Measurements from ENCODE around the gene IGSF23.
"Not testable (repeated sequence)": the region's sequence is repeated elsewhere in the genome, so short reads cannot be mapped to it uniquely, and the experiment has no call there.

Gene IGSF23

GRCh38 chr19:44660081-44660480 lies 46.7 kb downstream of the IGSF23 start:
- H3K36me3 ChIP-seq (ENCODE audit: insufficient read depth, low read length) = peaks cover 55% of the 10 kb centered on the region
- no peaks in the 10 kb centered on the region for H3K9me3 ChIP-seq (ENCODE audit: low read length)
- no peak overlapping the region for H3K9ac ChIP-seq (ENCODE audit: low read length)
- no peaks in the 10 kb centered on the region for H3K4me1 ChIP-seq (ENCODE audit: insufficient read depth, low read length)
- H3K27ac ChIP-seq (ENCODE audit: low read depth, low read length) = no peak overlapping the region
- H3K27me3 ChIP-seq (ENCODE audit: control insufficient read depth in 1 of 2, insufficient read depth in 2 of 2, low read length in 2 of 2) = no peaks in the 10 kb centered on the region
- no peak overlapping the region for H3K4me3 ChIP-seq (ENCODE audit: low read depth in 1 of 2, low read length in 2 of 2)

GRCh38 chr19:44661205-44661604 lies 47.8 kb downstream of the IGSF23 start:
- H3K27ac ChIP-seq (ENCODE audit: low read depth, low read length) = no peak overlapping the region
- H3K4me1 ChIP-seq (ENCODE audit: insufficient read depth, low read length) = no peaks in the 10 kb centered on the region
- peaks cover 54% of the 10 kb centered on the region for H3K36me3 ChIP-seq (ENCODE audit: insufficient read depth, low read length)
- no peaks in the 10 kb centered on the region for H3K27me3 ChIP-seq (ENCODE audit: control insufficient read depth in 1 of 2, insufficient read depth in 2 of 2, low read length in 2 of 2)
- no peak overlapping the region for H3K9ac ChIP-seq (ENCODE audit: low read length)
- no peaks in the 10 kb centered on the region for H3K9me3 ChIP-seq (ENCODE audit: low read length)
- H3K4me3 ChIP-seq (ENCODE audit: low read depth in 1 of 2, low read length in 2 of 2) = no peak overlapping the region

GRCh38 chr19:44661904-44662303 lies 48.5 kb downstream of the IGSF23 start:
- Histone ChIP-seq H3K9ac (ENCODE audit: low read length) (no peak overlapping the region), H3K27me3 (ENCODE audit: control insufficient read depth in 1 of 2, insufficient read depth in 2 of 2, low read length in 2 of 2) (no peaks in the 10 kb centered on the region), H3K9me3 (ENCODE audit: low read length) (no peaks in the 10 kb centered on the region), H3K36me3 (ENCODE audit: insufficient read depth, low read length) (peaks cover 51% of the 10 kb centered on the region), H3K4me1 (ENCODE audit: insufficient read depth, low read length) (no peaks in the 10 kb centered on the region), H3K4me3 (ENCODE audit: low read depth in 1 of 2, low read length in 2 of 2) (no peak overlapping the region), H3K27ac (ENCODE audit: low read depth, low read length) (no peak overlapping the region)

GRCh38 chr19:44662691-44663385 lies 49.5 kb downstream of the IGSF23 start:
- Histone ChIP-seq H3K36me3 (ENCODE audit: insufficient read depth, low read length) (peaks cover 50% of the 10 kb centered on the region), H3K9ac (ENCODE audit: low read length) (no peak overlapping the region), H3K27ac (ENCODE audit: low read depth, low read length) (no peak overlapping the region), H3K27me3 (ENCODE audit: control insufficient read depth in 1 of 2, insufficient read depth in 2 of 2, low read length in 2 of 2) (no peaks in the 10 kb centered on the region), H3K4me3 (ENCODE audit: low read depth in 1 of 2, low read length in 2 of 2) (no peak overlapping the region), H3K4me1 (ENCODE audit: insufficient read depth, low read length) (no peaks in the 10 kb centered on the region), H3K9me3 (ENCODE audit: low read length) (no peaks in the 10 kb centered on the region)

- Histone ChIP-seq H3K27me3 (ENCODE audit: control insufficient read depth in 1 of 2, insufficient read depth in 2 of 2, low read length in 2 of 2) (no peaks in the 10 kb centered on the region), H3K27ac (ENCODE audit: low read depth, low read length) (no peak overlapping the region), H3K36me3 (ENCODE audit: insufficient read depth, low read length) (peaks cover 39% of the 10 kb centered on the region), H3K9me3 (ENCODE audit: low read length) (no peaks in the 10 kb centered on the region), H3K4me1 (ENCODE audit: insufficient read depth, low read length) (no peaks in the 10 kb centered on the region), H3K9ac (ENCODE audit: low read length) (no peak overlapping the region), H3K4me3 (ENCODE audit: low read depth in 1 of 2, low read length in 2 of 2) (no peak overlapping the region)
These were observed 50.6 kb downstream of the IGSF23 start for GRCh38 chr19:44663996-44664395.

- H3K27ac ChIP-seq (ENCODE audit: low read depth, low read length) = no peak overlapping the region
- no peak overlapping the region for H3K9ac ChIP-seq (ENCODE audit: low read length)
- peaks cover 33% of the 10 kb centered on the region for H3K36me3 ChIP-seq (ENCODE audit: insufficient read depth, low read length)
- no peak overlapping the region for H3K4me3 ChIP-seq (ENCODE audit: low read depth in 1 of 2, low read length in 2 of 2)
- H3K27me3 ChIP-seq (ENCODE audit: control insufficient read depth in 1 of 2, insufficient read depth in 2 of 2, low read length in 2 of 2) = no peaks in the 10 kb centered on the region
- no peaks in the 10 kb centered on the region for H3K9me3 ChIP-seq (ENCODE audit: low read length)
- no peaks in the 10 kb centered on the region for H3K4me1 ChIP-seq (ENCODE audit: insufficient read depth, low read length)
These were observed 51.6 kb downstream of the IGSF23 start for GRCh38 chr19:44664976-44665375.

GRCh38 chr19:44666852-44667556 lies 53.6 kb downstream of the IGSF23 start:
- H3K27ac ChIP-seq (ENCODE audit: low read depth, low read length) = no peak overlapping the region
- H3K4me1 ChIP-seq (ENCODE audit: insufficient read depth, low read length) = no peaks in the 10 kb centered on the region
- no peaks in the 10 kb centered on the region for H3K27me3 ChIP-seq (ENCODE audit: control insufficient read depth in 1 of 2, insufficient read depth in 2 of 2, low read length in 2 of 2)
- no peak overlapping the region for H3K9ac ChIP-seq (ENCODE audit: low read length)
- H3K9me3 ChIP-seq (ENCODE audit: low read length) = no peaks in the 10 kb centered on the region
- peaks cover 14% of the 10 kb centered on the region for H3K36me3 ChIP-seq (ENCODE audit: insufficient read depth, low read length)
- H3K4me3 ChIP-seq (ENCODE audit: low read depth in 1 of 2, low read length in 2 of 2) = no peak overlapping the region

GRCh38 chr19:44668985-44669764 lies 55.8 kb downstream of the IGSF23 start:
- no peaks in the 10 kb centered on the region for H3K4me1 ChIP-seq (ENCODE audit: insufficient read depth, low read length)
- H3K27ac ChIP-seq (ENCODE audit: low read depth, low read length) = no peak overlapping the region
- no peaks in the 10 kb centered on the region for H3K9me3 ChIP-seq (ENCODE audit: low read length)
- H3K36me3 ChIP-seq (ENCODE audit: insufficient read depth, low read length) = no peaks in the 10 kb centered on the region
- H3K27me3 ChIP-seq (ENCODE audit: control insufficient read depth in 1 of 2, insufficient read depth in 2 of 2, low read length in 2 of 2) = no peaks in the 10 kb centered on the region
- no peak overlapping the region for H3K9ac ChIP-seq (ENCODE audit: low read length)
- no peak overlapping the region for H3K4me3 ChIP-seq (ENCODE audit: low read depth in 1 of 2, low read length in 2 of 2)

- H3K4me1 ChIP-seq (ENCODE audit: insufficient read depth, low read length); H3K27ac ChIP-seq (ENCODE audit: low read depth, low read length); H3K27me3 ChIP-seq (ENCODE audit: control insufficient read depth in 1 of 2, insufficient read depth in 2 of 2, low read length in 2 of 2): not testable (repeated sequence)
These were observed 56.7 kb downstream of the IGSF23 start for GRCh38 chr19:44670027-44670426.

GRCh38 chr19:44671400-44671799 lies 58.0 kb downstream of the IGSF23 start, which contains the start of gene CEACAM19:
Gene CEACAM19, plus strand, starts transcription at chr19:44671482. Its CDS starts 450 bp downstream, at chr19:44671932.
- Histone ChIP-seq H3K4me3 (ENCODE audit: low read depth in 1 of 2, low read length in 2 of 2) (no peak within 1 kb of the TSS), H3K9ac (ENCODE audit: low read length) (no peak within 1 kb of the TSS), H3K36me3 (ENCODE audit: insufficient read depth, low read length) (no peaks in the 10 kb centered on the region), H3K9me3 (ENCODE audit: low read length) (no peaks in the 10 kb centered on the region), H3K27ac (ENCODE audit: low read depth, low read length) (no peak within 1 kb of the TSS), H3K27me3 (ENCODE audit: control insufficient read depth in 1 of 2, insufficient read depth in 2 of 2, low read length in 2 of 2) (no peaks in the 10 kb centered on the region), H3K4me1 (ENCODE audit: insufficient read depth, low read length) (no peaks in the 10 kb centered on the region)

More at GRCh38 chr19:44670027-44670426, 56.7 kb downstream of the IGSF23 start:
- not testable (repeated sequence) for H3K4me3 ChIP-seq (ENCODE audit: low read depth in 1 of 2, low read length in 2 of 2); H3K9me3 ChIP-seq (ENCODE audit: low read length); H3K36me3 ChIP-seq (ENCODE audit: insufficient read depth, low read length); H3K9ac ChIP-seq (ENCODE audit: low read length)

- Histone ChIP-seq H3K36me3 (ENCODE audit: insufficient read depth, low read length) (no peaks in the 10 kb centered on the region), H3K27me3 (ENCODE audit: control insufficient read depth in 1 of 2, insufficient read depth in 2 of 2, low read length in 2 of 2) (no peaks in the 10 kb centered on the region), H3K9me3 (ENCODE audit: low read length) (no peaks in the 10 kb centered on the region), H3K9ac (ENCODE audit: low read length) (no peak overlapping the region), H3K27ac (ENCODE audit: low read depth, low read length) (no peak overlapping the region), H3K4me3 (ENCODE audit: low read depth in 1 of 2, low read length in 2 of 2) (no peak overlapping the region), H3K4me1 (ENCODE audit: insufficient read depth, low read length) (no peaks in the 10 kb centered on the region)
These were observed 58.9 kb downstream of the IGSF23 start for GRCh38 chr19:44672226-44672625.
